RPMI7951 (cell line): ENCODE results near the gene DCST2. TPM values are rescaled to one million over a fixed set of nuclear protein-coding genes. Genes with fewer than 3 reads are reported as not detected.
A peak's percentile ranks its signal among the peaks of the same experiment; 100 is the strongest.

Experiments used
- DNase-seq: peaks from one replicate; pipeline ENCODE4 v3.0.0-alpha.2; 2012; ENCODE audit warnings: low read depth
- total RNA-seq: library from RNA; depleted of rRNA; stranded (reverse); fragments of >200 nt; shearing (Covaris generic); gene quantifications from 2 replicates; pipeline ENCODE4 v1.2.3, GENCODE V29; 2014

The DCST2 gene
- total RNA-seq, 1 experiment from 2014 or later: not detected

GRCh38 chr1:155010211-155010918 is 23.2 kb downstream of the DCST2 start:
- no peak for DNase-seq

GRCh38 chr1:155009742-155010141 is 23.8 kb downstream of the DCST2 start:
- DNase-seq: no peak

- DNase-seq: no peak
These were observed 24.3 kb downstream of the DCST2 start for GRCh38 chr1:155009221-155009711.

- DNase-seq: no peak
These were observed 25.3 kb downstream of the DCST2 start for GRCh38 chr1:155008015-155008941.

- DNase-seq: no peak
These were observed 26.2 kb downstream of the DCST2 start for GRCh38 chr1:155007251-155007828.

- no peak for DNase-seq
These were observed 26.9 kb downstream of the DCST2 start for GRCh38 chr1:155006601-155007101.

- DNase-seq: no peak
These were observed 28.2 kb downstream of the DCST2 start for GRCh38 chr1:155005076-155006011.

- no peak for DNase-seq
These were observed 29.1 kb downstream of the DCST2 start for GRCh38 chr1:155004352-155005075.

- DNase-seq: peak; percentile 55
These were observed 29.7 kb downstream of the DCST2 start for GRCh38 chr1:155003766-155004351.

- DNase-seq: no peak
These were observed 30.3 kb downstream of the DCST2 start for GRCh38 chr1:155003227-155003765.

GRCh38 chr1:155002464-155003226 is 30.9 kb downstream of the DCST2 start, which contains the start of gene ZBTB7B:
Gene ZBTB7B, plus strand, starts transcription at chr1:155002802. Its CDS starts 11,859 bp downstream, at chr1:155014661.
- no peak for DNase-seq

GRCh38 chr1:155001675-155002463 is 31.7 kb downstream of the DCST2 start:
- DNase-seq: peak; percentile 97

GRCh38 chr1:155001425-155001674 is 32.2 kb downstream of the DCST2 start:
- DNase-seq: no peak

GRCh38 chr1:155000726-155001424 is 32.7 kb downstream of the DCST2 start:
- peak; percentile 84 for DNase-seq

- DNase-seq: no peak
These were observed 33.2 kb downstream of the DCST2 start for GRCh38 chr1:155000411-155000725.

GRCh38 chr1:154999571-155000410 is 33.8 kb downstream of the DCST2 start:
- no peak for DNase-seq
